ENCODE data around the gene RDH8.
A peak's percentile ranks its signal among the peaks of the same experiment; 100 is the strongest.

RDH8 gene

GRCh38 chr19:9981406-9982260, 31.6 kb upstream of the RDH8 start:
- no peak overlapping the region for H3K4me3 ChIP-seq (ENCODE audit: low read depth in 1 of 5, low read length in 5 of 5)
- H3K27ac ChIP-seq (ENCODE audit: low read depth, low read length) = peak overlapping the region; percentile 45
- no peak overlapping the region for H3K9ac ChIP-seq (ENCODE audit: low read length in 5 of 5)
- peaks cover 6 to 86% (median 69%) of the 10 kb centered on the region in 5 donors for H3K36me3 ChIP-seq (ENCODE audit: control insufficient read depth in 5 of 5, insufficient read depth in 5 of 5, low read length in 5 of 5)
- H3K27me3 ChIP-seq (ENCODE audit: control insufficient read depth in 5 of 5, insufficient read depth in 4 of 5, low read length in 5 of 5) = no peaks in the 10 kb centered on the region
- no peaks in the 10 kb centered on the region for H3K9me3 ChIP-seq (ENCODE audit: control insufficient read depth in 5 of 5, low read length in 5 of 5)
- H3K4me1 ChIP-seq (ENCODE audit: control insufficient read depth in 5 of 5, insufficient read depth in 5 of 5, low read length in 5 of 5) = peaks cover 0 to 16% (median 10%) of the 10 kb centered on the region in 5 donors

- Histone ChIP-seq H3K27ac (ENCODE audit: low read depth, low read length) (peak overlapping the region; percentile 67), H3K9ac (ENCODE audit: low read length in 5 of 5) (no peak overlapping the region), H3K27me3 (ENCODE audit: control insufficient read depth in 5 of 5, insufficient read depth in 4 of 5, low read length in 5 of 5) (no peaks in the 10 kb centered on the region), H3K4me3 (ENCODE audit: low read depth in 1 of 5, low read length in 5 of 5) (no peak overlapping the region), H3K4me1 (ENCODE audit: control insufficient read depth in 5 of 5, insufficient read depth in 5 of 5, low read length in 5 of 5) (peaks cover 0 to 30% (median 25%) of the 10 kb centered on the region in 5 donors), H3K36me3 (ENCODE audit: control insufficient read depth in 5 of 5, insufficient read depth in 5 of 5, low read length in 5 of 5) (peaks cover 0 to 69% (median 45%) of the 10 kb centered on the region in 5 donors), H3K9me3 (ENCODE audit: control insufficient read depth in 5 of 5, low read length in 5 of 5) (no peaks in the 10 kb centered on the region)
These were observed 26.4 kb upstream of the RDH8 start for GRCh38 chr19:9986787-9987281.

- no peak overlapping the region for H3K4me3 ChIP-seq (ENCODE audit: low read depth in 1 of 5, low read length in 5 of 5)
- no peak overlapping the region for H3K27ac ChIP-seq (ENCODE audit: low read depth, low read length)
- H3K9ac ChIP-seq (ENCODE audit: low read length in 5 of 5) = no peak overlapping the region
- no peaks in the 10 kb centered on the region for H3K27me3 ChIP-seq (ENCODE audit: control insufficient read depth in 5 of 5, insufficient read depth in 4 of 5, low read length in 5 of 5)
- peaks cover 0 to 22% (median 19%) of the 10 kb centered on the region in 5 donors for H3K4me1 ChIP-seq (ENCODE audit: control insufficient read depth in 5 of 5, insufficient read depth in 5 of 5, low read length in 5 of 5)
- peaks cover 0 to 72% (median 58%) of the 10 kb centered on the region in 5 donors for H3K36me3 ChIP-seq (ENCODE audit: control insufficient read depth in 5 of 5, insufficient read depth in 5 of 5, low read length in 5 of 5)
- H3K9me3 ChIP-seq (ENCODE audit: control insufficient read depth in 5 of 5, low read length in 5 of 5) = no peaks in the 10 kb centered on the region
These were observed 23.8 kb upstream of the RDH8 start for GRCh38 chr19:9989504-9989903.

- peaks cover 0 to 16% (median 14%) of the 10 kb centered on the region in 5 donors for H3K4me1 ChIP-seq (ENCODE audit: control insufficient read depth in 5 of 5, insufficient read depth in 5 of 5, low read length in 5 of 5)
- H3K27ac ChIP-seq (ENCODE audit: low read depth, low read length) = no peak overlapping the region
- H3K9me3 ChIP-seq (ENCODE audit: control insufficient read depth in 5 of 5, low read length in 5 of 5) = no peaks in the 10 kb centered on the region
- H3K4me3 ChIP-seq (ENCODE audit: low read depth in 1 of 5, low read length in 5 of 5) = no peak overlapping the region
- no peak overlapping the region for H3K9ac ChIP-seq (ENCODE audit: low read length in 5 of 5)
- peaks cover under 1 to 77% (median 64%) of the 10 kb centered on the region in 5 donors for H3K36me3 ChIP-seq (ENCODE audit: control insufficient read depth in 5 of 5, insufficient read depth in 5 of 5, low read length in 5 of 5)
- no peaks in the 10 kb centered on the region for H3K27me3 ChIP-seq (ENCODE audit: control insufficient read depth in 5 of 5, insufficient read depth in 4 of 5, low read length in 5 of 5)
These were observed 21.7 kb upstream of the RDH8 start for GRCh38 chr19:9991425-9992191.

- Histone ChIP-seq H3K27ac (ENCODE audit: low read depth, low read length) (no peak overlapping the region), H3K9me3 (ENCODE audit: control insufficient read depth in 5 of 5, low read length in 5 of 5) (no peaks in the 10 kb centered on the region), H3K4me1 (ENCODE audit: control insufficient read depth in 5 of 5, insufficient read depth in 5 of 5, low read length in 5 of 5) (no peaks in the 10 kb centered on the region), H3K36me3 (ENCODE audit: control insufficient read depth in 5 of 5, insufficient read depth in 5 of 5, low read length in 5 of 5) (peaks cover 5 to 83% (median 71%) of the 10 kb centered on the region in 5 donors), H3K9ac (ENCODE audit: low read length in 5 of 5) (peak overlapping the region in 1 of 5 donors; percentile 59), H3K4me3 (ENCODE audit: low read depth in 1 of 5, low read length in 5 of 5) (no peak overlapping the region), H3K27me3 (ENCODE audit: control insufficient read depth in 5 of 5, insufficient read depth in 4 of 5, low read length in 5 of 5) (no peaks in the 10 kb centered on the region)
These were observed 18.2 kb upstream of the RDH8 start for GRCh38 chr19:9995084-9995483.

GRCh38 chr19:9995999-9996398, 17.3 kb upstream of the RDH8 start:
- no peak overlapping the region for H3K9ac ChIP-seq (ENCODE audit: low read length in 5 of 5)
- H3K4me1 ChIP-seq (ENCODE audit: control insufficient read depth in 5 of 5, insufficient read depth in 5 of 5, low read length in 5 of 5) = no peaks in the 10 kb centered on the region
- H3K36me3 ChIP-seq (ENCODE audit: control insufficient read depth in 5 of 5, insufficient read depth in 5 of 5, low read length in 5 of 5) = peaks cover 5 to 82% (median 68%) of the 10 kb centered on the region in 5 donors
- H3K27me3 ChIP-seq (ENCODE audit: control insufficient read depth in 5 of 5, insufficient read depth in 4 of 5, low read length in 5 of 5) = no peaks in the 10 kb centered on the region
- H3K4me3 ChIP-seq (ENCODE audit: low read depth in 1 of 5, low read length in 5 of 5) = no peak overlapping the region
- no peaks in the 10 kb centered on the region for H3K9me3 ChIP-seq (ENCODE audit: control insufficient read depth in 5 of 5, low read length in 5 of 5)
- no peak overlapping the region for H3K27ac ChIP-seq (ENCODE audit: low read depth, low read length)

GRCh38 chr19:9996541-9996940, 16.7 kb upstream of the RDH8 start:
- H3K27ac ChIP-seq (ENCODE audit: low read depth, low read length) = no peak overlapping the region
- H3K4me1 ChIP-seq (ENCODE audit: control insufficient read depth in 5 of 5, insufficient read depth in 5 of 5, low read length in 5 of 5) = peaks cover 0 to 2% (median 0%) of the 10 kb centered on the region in 5 donors
- no peaks in the 10 kb centered on the region for H3K9me3 ChIP-seq (ENCODE audit: control insufficient read depth in 5 of 5, low read length in 5 of 5)
- H3K9ac ChIP-seq (ENCODE audit: low read length in 5 of 5) = no peak overlapping the region
- no peaks in the 10 kb centered on the region for H3K27me3 ChIP-seq (ENCODE audit: control insufficient read depth in 5 of 5, insufficient read depth in 4 of 5, low read length in 5 of 5)
- peaks cover 5 to 79% (median 64%) of the 10 kb centered on the region in 5 donors for H3K36me3 ChIP-seq (ENCODE audit: control insufficient read depth in 5 of 5, insufficient read depth in 5 of 5, low read length in 5 of 5)
- H3K4me3 ChIP-seq (ENCODE audit: low read depth in 1 of 5, low read length in 5 of 5) = no peak overlapping the region

- Histone ChIP-seq H3K9ac (ENCODE audit: low read length in 5 of 5) (no peak overlapping the region), H3K4me3 (ENCODE audit: low read depth in 1 of 5, low read length in 5 of 5) (no peak overlapping the region), H3K27ac (ENCODE audit: low read depth, low read length) (no peak overlapping the region), H3K36me3 (ENCODE audit: control insufficient read depth in 5 of 5, insufficient read depth in 5 of 5, low read length in 5 of 5) (peaks cover 5 to 77% (median 61%) of the 10 kb centered on the region in 5 donors), H3K4me1 (ENCODE audit: control insufficient read depth in 5 of 5, insufficient read depth in 5 of 5, low read length in 5 of 5) (peaks cover 2 to 34% (median 19%) of the 10 kb centered on the region in 5 donors), H3K9me3 (ENCODE audit: control insufficient read depth in 5 of 5, low read length in 5 of 5) (no peaks in the 10 kb centered on the region), H3K27me3 (ENCODE audit: control insufficient read depth in 5 of 5, insufficient read depth in 4 of 5, low read length in 5 of 5) (peaks cover 0 to 4% (median 0%) of the 10 kb centered on the region in 5 donors)
These were observed 13.0 kb upstream of the RDH8 start for GRCh38 chr19:10000171-10000826.

GRCh38 chr19:10001899-10002298, 11.4 kb upstream of the RDH8 start:
- H3K9ac ChIP-seq (ENCODE audit: low read length in 5 of 5) = peak overlapping the region in 1 of 5 donors; percentile 5
- H3K9me3 ChIP-seq (ENCODE audit: control insufficient read depth in 5 of 5, low read length in 5 of 5) = no peaks in the 10 kb centered on the region
- no peak overlapping the region for H3K4me3 ChIP-seq (ENCODE audit: low read depth in 1 of 5, low read length in 5 of 5)
- H3K27me3 ChIP-seq (ENCODE audit: control insufficient read depth in 5 of 5, insufficient read depth in 4 of 5, low read length in 5 of 5) = peaks cover 0 to 4% (median 0%) of the 10 kb centered on the region in 5 donors
- peaks cover 1 to 69% (median 53%) of the 10 kb centered on the region in 5 donors for H3K36me3 ChIP-seq (ENCODE audit: control insufficient read depth in 5 of 5, insufficient read depth in 5 of 5, low read length in 5 of 5)
- peak overlapping the region; percentile 98 for H3K27ac ChIP-seq (ENCODE audit: low read depth, low read length)
- peaks cover 6 to 50% (median 29%) of the 10 kb centered on the region in 5 donors for H3K4me1 ChIP-seq (ENCODE audit: control insufficient read depth in 5 of 5, insufficient read depth in 5 of 5, low read length in 5 of 5)
